A549 treated with CORT108297 at 1 μM for 4 hours (cell line): ENCODE data around the gene RUFY4. TPM values are rescaled to one million over a fixed set of nuclear protein-coding genes. Genes with fewer than 3 reads are reported as not detected.

Experiments used
- total RNA-seq: library from RNA; stranded (reverse); fragments of 200-300 nt; extraction: Qiagen RNA extraction; gene quantifications from 5 replicates; pipeline ENCODE4 v1.2.3, GENCODE V29; 2022

RUFY4 gene, protein sequence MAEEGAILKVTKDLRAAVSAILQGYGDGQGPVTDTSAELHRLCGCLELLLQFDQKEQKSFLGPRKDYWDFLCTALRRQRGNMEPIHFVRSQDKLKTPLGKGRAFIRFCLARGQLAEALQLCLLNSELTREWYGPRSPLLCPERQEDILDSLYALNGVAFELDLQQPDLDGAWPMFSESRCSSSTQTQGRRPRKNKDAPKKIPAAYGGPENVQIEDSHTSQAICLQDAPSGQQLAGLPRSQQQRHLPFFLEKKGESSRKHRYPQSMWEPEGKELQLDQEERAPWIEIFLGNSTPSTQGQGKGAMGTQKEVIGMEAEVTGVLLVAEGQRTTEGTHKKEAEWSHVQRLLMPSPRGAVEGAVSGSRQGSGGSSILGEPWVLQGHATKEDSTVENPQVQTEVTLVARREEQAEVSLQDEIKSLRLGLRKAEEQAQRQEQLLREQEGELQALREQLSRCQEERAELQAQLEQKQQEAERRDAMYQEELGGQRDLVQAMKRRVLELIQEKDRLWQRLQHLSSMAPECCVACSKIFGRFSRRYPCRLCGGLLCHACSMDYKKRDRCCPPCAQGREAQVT
- not detected in 5 replicates for total RNA-seq

DNA sequence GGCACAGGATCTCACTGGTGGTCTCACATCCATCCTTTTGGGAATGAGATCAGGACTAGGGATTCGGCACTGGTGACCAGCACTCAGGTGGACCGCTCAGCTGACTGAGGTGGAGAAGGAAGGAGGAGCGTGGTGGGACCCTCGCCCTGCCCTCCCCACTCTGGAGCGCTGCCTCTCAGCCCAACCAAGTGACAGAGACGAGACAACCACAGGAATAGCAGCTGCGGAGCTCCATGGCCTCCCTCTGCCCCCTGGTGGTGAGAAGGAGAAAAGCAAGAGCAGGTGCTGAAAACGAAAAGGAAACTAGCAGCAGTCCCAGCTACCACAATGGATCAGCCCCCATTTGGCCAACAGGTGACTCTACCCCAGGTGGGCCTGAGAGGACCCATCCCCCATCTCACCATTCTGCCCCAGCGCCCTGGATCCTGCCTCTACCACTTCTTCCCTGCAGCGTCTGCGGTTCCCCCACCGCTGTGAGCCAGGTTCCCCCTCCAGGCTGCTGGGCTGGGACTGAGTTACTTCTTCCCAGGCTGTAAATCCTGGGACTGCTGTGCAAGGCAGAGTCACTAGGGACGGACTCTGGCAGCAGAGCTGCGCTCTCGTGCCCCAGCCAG lies at the start of gene RUFY4:
RUFY4 (plus strand) TSS at position 533 of the 614 bp plus-strand sequence. CDS start 1,353 bp downstream, outside the sequence.

DNA sequence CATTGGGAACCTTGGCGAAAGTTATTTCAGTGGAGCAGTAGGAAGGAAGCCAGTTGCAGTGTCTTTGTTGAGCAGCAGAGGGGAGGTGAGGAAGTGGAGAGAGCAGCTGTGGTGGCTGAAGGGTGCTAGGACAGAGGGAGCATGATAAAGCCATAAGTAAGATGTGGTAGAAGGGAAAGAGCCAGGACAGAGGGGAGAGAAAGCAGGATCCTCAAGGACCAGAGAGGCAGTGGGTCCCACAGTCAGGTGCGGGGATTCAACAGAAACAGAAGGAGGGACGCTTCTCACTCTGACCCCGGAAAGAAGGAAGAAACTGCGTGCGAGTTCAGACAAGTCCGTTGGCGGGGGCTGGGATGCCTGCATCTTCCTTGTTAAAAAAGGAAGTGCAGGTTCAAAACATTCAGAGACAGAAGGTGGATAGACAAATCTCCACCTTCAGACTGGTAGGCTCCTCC lies 56.6 kb downstream of the RUFY4 start, which contains the start of gene CXCR2:
CXCR2 (plus strand) TSS at position 403 of the 455 bp plus-strand sequence. CDS start 8,774 bp downstream, outside the sequence.

Other genes starting within 250 kb of the RUFY4 start
- gene TNS1, start 66.3 kb upstream of the RUFY4 start, total RNA-seq = 5.6 to 15.2 TPM (median 10.9 TPM) in 5 replicates
- gene CXCR2, start 56.8 kb downstream of the RUFY4 start, total RNA-seq = 0.03 to 0.05 TPM in 2 of 5 replicates, not detected in the others
- gene CXCR1, start 97.7 kb downstream of the RUFY4 start, total RNA-seq = not detected in 5 replicates
- gene ARPC2, start 147.9 kb downstream of the RUFY4 start, total RNA-seq = 286 to 304 TPM (median 295 TPM) in 5 replicates
- 0.08 to 0.17 TPM (median 0.11 TPM) in 5 replicates for gene GPBAR1, start 191.8 kb downstream of the RUFY4 start, total RNA-seq
- gene AAMP, start 200.9 kb downstream of the RUFY4 start, total RNA-seq = 123 to 183 TPM (median 129 TPM) in 5 replicates
- 51.5 to 73.2 TPM (median 69.8 TPM) in 5 replicates for gene PNKD, start 201.3 kb downstream of the RUFY4 start, total RNA-seq
- 116 to 133 TPM (median 127 TPM) in 5 replicates for gene TMBIM1, start 223.2 kb downstream of the RUFY4 start, total RNA-seq